SK-N-SH (cell line): Measurements from ENCODE around the gene BCO2. TPM values are rescaled to one million over a fixed set of nuclear protein-coding genes. Genes with fewer than 3 reads are reported as not detected.

Experiments
- CTCF ChIA-PET: fragments of 300-600, 350-600 bp; formaldehyde crosslinking; extraction: SDS; loops from one replicate; lab custom pipeline; 2021; lab: Yijun Ruan, JAX
- POLR2A ChIA-PET: fragments of 350-600 bp; sonication (Branson Sonifier 250); formaldehyde crosslinking; extraction: SDS; loops from one replicate; lab custom pipeline; 2020; ENCODE audit warnings: antibody characterized with exemption, inconsistent platforms; lab: Yijun Ruan, JAX
- DNase-seq: peaks from one replicate; pipeline ENCODE4 v3.0.0; 2012
- H2AFZ ChIP-seq: fragments of 200-600 bp; sonication (generic); 2 replicates; pipeline ENCODE4 v1.8.1; 2016; ENCODE audit warnings: antibody characterized with exemption, mild to moderate bottlenecking, low read depth
- H3F3A ChIP-seq: fragments of 200-600 bp; sonication (generic); replicated peaks from 2 replicates; pipeline ENCODE3; 2016; ENCODE audit warnings: antibody characterized with exemption, mild to moderate bottlenecking; ENCODE audit not compliant: insufficient read depth
- H3K27ac ChIP-seq, 2 experiments: fragments of 200-500 bp in 1 of 2; fragments of 200-600 bp in 1 of 2; sonication (Bioruptor generic) in 1 of 2; sonication (generic), shearing (Covaris generic) in 1 of 2; 2 replicates each; pipeline versions ENCODE4 v1.5.1 to v1.6.1; 2014 to 2016; ENCODE audit warnings: low read depth in 2 of 2, inconsistent platforms in 1 of 2, low read length in 1 of 2, mild to moderate bottlenecking in 1 of 2, mixed read lengths in 1 of 2
- H3K27me3 ChIP-seq: fragments of 200-600 bp; sonication (generic), shearing (Covaris generic); 2 replicates; pipeline ENCODE4 v1.6.1; 2016; ENCODE audit warnings: mixed run types; ENCODE audit not compliant: insufficient read depth
- H3K36me3 ChIP-seq, 2 experiments: fragments of 200-500 bp in 1 of 2; fragments of 200-600 bp in 1 of 2; sonication (Bioruptor generic) in 1 of 2; sonication (generic) in 1 of 2; replicated peaks in 1 of 2; 2 replicates each; pipeline versions ENCODE3 to v1.5.1; 2014 to 2016; ENCODE audit warnings: low read length in 1 of 2, mild to moderate bottlenecking in 1 of 2; ENCODE audit not compliant: insufficient read depth in 2 of 2, control insufficient read depth in 1 of 2
- H3K4me1 ChIP-seq, 2 experiments: fragments of 200-500 bp in 1 of 2; fragments of 200-600 bp in 1 of 2; sonication (Bioruptor generic) in 1 of 2; sonication (generic), shearing (Covaris generic) in 1 of 2; 2 replicates each; pipeline versions ENCODE4 v1.5.1 to v1.6.1; 2014 to 2016; ENCODE audit warnings: low read depth in 1 of 2, low read length in 1 of 2, mixed run types in 1 of 2; ENCODE audit not compliant: insufficient read depth in 2 of 2, control insufficient read depth in 1 of 2
- H3K4me2 ChIP-seq: fragments of 200-600 bp; sonication (generic), shearing (Covaris generic); 2 replicates; pipeline ENCODE4 v1.6.1; 2017; ENCODE audit warnings: mixed run types
- H3K4me3 ChIP-seq, 2 experiments: fragments of 200-500 bp in 1 of 2; fragments of 200-600 bp in 1 of 2; sonication (Bioruptor generic) in 1 of 2; sonication (generic), shearing (Covaris generic) in 1 of 2; 2 replicates each; pipeline versions ENCODE4 v1.5.1 to v1.8.1; 2014 to 2016; ENCODE audit warnings: low read depth in 2 of 2, inconsistent platforms in 1 of 2, low read length in 1 of 2, mild to moderate bottlenecking in 1 of 2, mixed read lengths in 1 of 2, moderate library complexity in 1 of 2
- H3K79me2 ChIP-seq: fragments of 200-600 bp; sonication (generic); 2 replicates; pipeline ENCODE4 v1.8.1; 2017; ENCODE audit warnings: mild to moderate bottlenecking; ENCODE audit not compliant: insufficient read depth
- H3K9ac ChIP-seq: fragments of 200-600 bp; sonication (generic); 2 replicates; pipeline ENCODE4 v1.6.1; 2017; ENCODE audit warnings: mixed run types
- H3K9me2 ChIP-seq: fragments of 200-600 bp; sonication (generic); 2 replicates; pipeline ENCODE4 v1.6.1; 2017; ENCODE audit warnings: mixed run types
- H3K9me3 ChIP-seq: fragments of 200-600 bp; sonication (generic); 2 replicates; pipeline ENCODE4 v1.6.1; 2017; ENCODE audit warnings: mixed run types, mild to moderate bottlenecking, moderate library complexity
- H4K20me1 ChIP-seq: fragments of 200-600 bp; sonication (generic); 2 replicates; pipeline ENCODE4 v1.6.1; 2017; ENCODE audit warnings: mild to moderate bottlenecking, mixed run types; ENCODE audit not compliant: insufficient read depth
- CHD2 ChIP-seq: fragments of 150-350 bp; IDR thresholded peaks from 2 replicates; pipeline ENCODE4 v1.6.1; 2018; ENCODE audit warnings: low read length; ENCODE audit not compliant: partially characterized antibody
- ELF1 ChIP-seq: IDR thresholded peaks from 2 replicates; pipeline ENCODE4 v1.4.0; 2012
- EP300 ChIP-seq, 2 experiments: IDR thresholded peaks; 2 replicates each; pipeline versions ENCODE4 v1.4.0 to v1.6.1; 2012; ENCODE audit warnings: borderline replicate concordance in 1 of 2, low read depth in 1 of 2, low read length in 1 of 2
- EZH2phosphoT487 ChIP-seq: fragments of 200-600 bp; sonication (generic); IDR thresholded peaks from 2 replicates; pipeline ENCODE4 v1.6.1; 2017; ENCODE audit warnings: low read depth, mixed run types, mild to moderate bottlenecking, antibody characterized with exemption, moderate library complexity, borderline replicate concordance
- FOXM1 ChIP-seq: IDR thresholded peaks from 2 replicates; pipeline ENCODE4 v1.4.0; 2012; ENCODE audit warnings: low read depth, mild to moderate bottlenecking
- GABPA ChIP-seq: IDR thresholded peaks from 2 replicates; pipeline ENCODE4 v1.4.0; 2012; ENCODE audit warnings: low read depth, mild to moderate bottlenecking
- GATA2 ChIP-seq: sonication (generic); formaldehyde crosslinking; IDR thresholded peaks from 2 replicates; pipeline ENCODE4 v1.5.0; 2020; ENCODE audit warnings: mild to moderate bottlenecking, missing genetic modification reagents
- JUND ChIP-seq: IDR thresholded peaks from 2 replicates; pipeline ENCODE4 v1.4.0; 2012
- MEF2A ChIP-seq: IDR thresholded peaks from 2 replicates; pipeline ENCODE4 v1.4.0; 2012; ENCODE audit warnings: low read depth, borderline replicate concordance
- MXI1 ChIP-seq: IDR thresholded peaks from 2 replicates; pipeline ENCODE4 v1.6.1; 2012; ENCODE audit warnings: mild to moderate bottlenecking, low read depth, low read length, improper control_type of control experiment
- NFIC ChIP-seq: IDR thresholded peaks from 2 replicates; pipeline ENCODE4 v1.4.0; 2012; ENCODE audit warnings: borderline replicate concordance
- NRF1 ChIP-seq: IDR thresholded peaks from 2 replicates; pipeline ENCODE4 v1.6.1; 2012; ENCODE audit warnings: low read depth, mild to moderate bottlenecking, low read length
- POLR2AphosphoS5 ChIP-seq: IDR thresholded peaks from 2 replicates; pipeline ENCODE4 v1.6.1; 2012; ENCODE audit warnings: low read depth, low read length
- RAD21 ChIP-seq: IDR thresholded peaks from 2 replicates; pipeline ENCODE4 v1.6.1; 2012; ENCODE audit warnings: mild to moderate bottlenecking, low read length
- RFX5 ChIP-seq: IDR thresholded peaks from 2 replicates; pipeline ENCODE4 v1.6.1; 2012; ENCODE audit warnings: mild to moderate bottlenecking, improper control_type of control experiment, low read length
- SMC3 ChIP-seq: IDR thresholded peaks from 2 replicates; pipeline ENCODE4 v1.6.1; 2012; ENCODE audit warnings: low read depth, low read length, improper control_type of control experiment
- TAF1 ChIP-seq: IDR thresholded peaks from 2 replicates; pipeline ENCODE4 v1.6.1; 2012; ENCODE audit warnings: low read depth, mild to moderate bottlenecking, low read length, moderate library complexity, borderline replicate concordance
- TCF12 ChIP-seq: IDR thresholded peaks from 2 replicates; pipeline ENCODE4 v1.4.0; 2012
- YY1 ChIP-seq: IDR thresholded peaks from 2 replicates; pipeline ENCODE4 v1.4.0; 2012; ENCODE audit warnings: low read depth, mild to moderate bottlenecking
- WGBS: methylation state at CpG from one replicate; pipeline ENCODE4 v1.1.6; 2017; ENCODE audit warnings: low lambda C conversion rate; 5-methylcytosine and 5-hydroxymethylcytosine counted together
- polyA plus RNA-seq, 3 experiments: library from polyadenylated mRNA; depleted of rRNA; stranded (reverse); fragments of >200 nt; gene quantifications; 2 replicates each; pipeline ENCODE4 v1.2.3, GENCODE V29; 2012
- TF ChIP-seq, protein P1 (sequence below): IDR thresholded peaks from 2 replicates; pipeline ENCODE4 v1.4.0; 2012; ENCODE audit warnings: low read depth, borderline replicate concordance

The BCO2 gene
- polyA plus RNA-seq, 1 of the 3 experiments (the other 2 are of a cell fraction), result 0.87 TPM

DNA sequence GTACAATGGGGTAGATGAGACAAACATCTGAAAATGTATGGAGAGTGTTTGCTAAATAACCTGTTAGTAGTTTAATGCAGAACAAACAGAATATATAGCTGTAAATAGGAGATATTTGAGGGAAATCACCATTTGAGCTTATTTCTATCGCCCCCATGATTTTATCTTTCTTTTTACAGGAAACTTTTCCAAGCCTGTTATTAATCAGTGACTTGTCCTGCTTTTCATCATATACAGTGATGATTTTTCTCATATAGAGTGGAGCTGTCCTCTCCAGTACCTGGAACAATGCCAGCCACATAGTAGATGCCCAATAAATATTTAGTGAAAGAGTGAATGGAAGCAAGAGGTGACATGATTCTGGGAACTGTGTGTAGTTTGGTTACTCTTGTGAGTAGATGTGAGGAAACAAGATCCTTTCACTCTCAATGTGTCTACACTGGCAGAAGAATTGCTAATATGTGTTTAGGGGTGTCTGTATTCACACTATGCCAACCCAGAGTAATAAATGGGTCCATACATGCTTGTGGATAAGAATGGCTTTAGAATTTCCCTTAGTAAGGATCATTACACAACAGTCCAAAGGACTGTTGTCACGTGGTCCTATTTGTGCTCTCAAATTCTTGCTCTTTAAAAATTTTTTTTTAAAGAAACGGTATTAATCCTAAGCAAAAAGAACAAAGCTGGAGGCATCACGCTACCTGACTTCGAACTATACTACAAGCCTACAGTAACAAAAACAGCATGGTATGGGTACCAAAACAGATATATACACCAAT is 48.6 kb downstream of the BCO2 start:
- no peak for TF ChIP-seq FOXM1
- no peak for TF ChIP-seq ELF1
- no peak for TF ChIP-seq YY1
- TF ChIP-seq NFIC, result peak; percentile 14; the same call in 1 of the 2 replicates
- TF ChIP-seq EZH2phosphoT487, result no peak
- TF ChIP-seq, protein P1, sequence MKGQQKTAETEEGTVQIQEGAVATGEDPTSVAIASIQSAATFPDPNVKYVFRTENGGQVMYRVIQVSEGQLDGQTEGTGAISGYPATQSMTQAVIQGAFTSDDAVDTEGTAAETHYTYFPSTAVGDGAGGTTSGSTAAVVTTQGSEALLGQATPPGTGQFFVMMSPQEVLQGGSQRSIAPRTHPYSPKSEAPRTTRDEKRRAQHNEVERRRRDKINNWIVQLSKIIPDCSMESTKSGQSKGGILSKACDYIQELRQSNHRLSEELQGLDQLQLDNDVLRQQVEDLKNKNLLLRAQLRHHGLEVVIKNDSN, result no peak
- TF ChIP-seq RFX5, result 0 out of 2 replicates have a peak, but pooled peaks have one; percentile 20
- TF ChIP-seq TCF12, result peak; percentile 58
- no peak for TF ChIP-seq CHD2
- peak; percentile 70 for TF ChIP-seq GATA2 (CRISPR knock-in tag)
- no peak for TF ChIP-seq MXI1
- no peak for TF ChIP-seq JUND
- peak in 1 of 2 experiments; percentile 85; a peak in 2 of 4 replicates for TF ChIP-seq EP300 (IDR thresholded peaks at IDR 0.05; ENCODE audit: borderline replicate concordance in 1 of 2, low read depth in 1 of 2, low read length in 1 of 2)
- H3K4me3 ChIP-seq, result no peak overlapping the region
- H3K27ac ChIP-seq, result peak overlapping the region in 1 of 2 experiments; percentile 64; a peak in 2 of 4 replicates
- peaks cover 25% of the 10 kb centered on the region for H3K79me2 ChIP-seq
- H3K36me3 ChIP-seq, result peaks cover 8 to 9% of the 10 kb centered on the region in 2 experiments
- H4K20me1 ChIP-seq, result no peaks in the 10 kb centered on the region
- POLR2A ChIA-PET, result no interaction called here
- H3K4me1 ChIP-seq, result peaks cover 16 to 34% of the 10 kb centered on the region in 2 experiments; a peak in 3 of 4 replicates
- no peaks in the 10 kb centered on the region for H3K9me2 ChIP-seq
- no peak overlapping the region for H3K9ac ChIP-seq
- 69% methylated on average over 5 of the region's 5 CpGs for WGBS
- no peak overlapping the region for H3K4me2 ChIP-seq
- peak; percentile 58 for DNase-seq
- no peak overlapping the region for H2AFZ ChIP-seq
- no peaks in the 10 kb centered on the region for H3K27me3 ChIP-seq
- H3F3A ChIP-seq, result no peaks in the 10 kb centered on the region
- H3K9me3 ChIP-seq, result no peaks in the 10 kb centered on the region
- CTCF ChIA-PET, result interaction anchor here (1.1 to 17.1 kb wide), 4 partner anchors 51 to 332 kb away, joined by 3 to 620 read pairs (median 5); partner anchors contain the start of gene PLET1

GRCh38 chr11:112225753-112226061 is 50.4 kb downstream of the BCO2 start:
- no peaks in the 10 kb centered on the region for H3K27me3 ChIP-seq
- H3K9me3 ChIP-seq, result no peaks in the 10 kb centered on the region
- H3K9me2 ChIP-seq, result no peaks in the 10 kb centered on the region
- H4K20me1 ChIP-seq, result no peaks in the 10 kb centered on the region
- DNase-seq, result no peak
- peak overlapping the region; percentile 100 for H2AFZ ChIP-seq
- H3K4me1 ChIP-seq, result peaks cover 18 to 30% of the 10 kb centered on the region in 2 experiments; a peak in 3 of 4 replicates
- WGBS, result 53% methylated on average over 8 of the region's 8 CpGs
- peak overlapping the region; percentile 94 for H3K4me2 ChIP-seq
- peak overlapping the region; percentile 76 for H3K9ac ChIP-seq
- H3F3A ChIP-seq, result no peaks in the 10 kb centered on the region
- peak overlapping the region; percentile 78 to 97 for H3K27ac ChIP-seq
- no peak for TF ChIP-seq EZH2phosphoT487
- TF ChIP-seq NFIC, result no peak
- no peak for TF ChIP-seq TAF1
- no peak for TF ChIP-seq POLR2AphosphoS5
- no peak for TF ChIP-seq SMC3
- no peak for TF ChIP-seq GATA2 (CRISPR knock-in tag)
- no peak for TF ChIP-seq GABPA
- TF ChIP-seq TCF12, result no peak
- TF ChIP-seq MEF2A, result no peak
- no peak for TF ChIP-seq ELF1
- TF ChIP-seq NRF1, result no peak
- TF ChIP-seq RAD21, result no peak
- TF ChIP-seq MXI1, result no peak
- H3K36me3 ChIP-seq, result peaks cover 20 to 21% of the 10 kb centered on the region in 2 experiments
- POLR2A ChIA-PET, result interaction anchor here (0.9 to 1.7 kb wide), 2 partner anchors 40 to 45 kb away, joined by 3 to 6 read pairs; no protein-coding TSS in a partner anchor
- peaks cover 42% of the 10 kb centered on the region for H3K79me2 ChIP-seq
- CTCF ChIA-PET, result interaction anchor here (0.6 to 17.1 kb wide), 3 partner anchors 49 to 1437 kb away, joined by 3 to 620 read pairs (median 5); partner anchors contain the start of gene PLET1
- peak overlapping the region; percentile 71 to 91 for H3K4me3 ChIP-seq
